ACHN (cell line): Measurements from ENCODE around the gene NOTUM.

Experiments used
- DNase-seq: peaks from one replicate; pipeline ENCODE4 v3.0.0-alpha.2; 2015
- in situ Hi-C: cut with HindIII; loops from 2 replicates; pipeline ENCODE4 v1.10.0; 2017; ENCODE audit warnings: low sequenced_read_pairs, low pct_ligation_motif_present, low pct_unique_long_range_greater_than_20kb

NOTUM gene

DNA sequence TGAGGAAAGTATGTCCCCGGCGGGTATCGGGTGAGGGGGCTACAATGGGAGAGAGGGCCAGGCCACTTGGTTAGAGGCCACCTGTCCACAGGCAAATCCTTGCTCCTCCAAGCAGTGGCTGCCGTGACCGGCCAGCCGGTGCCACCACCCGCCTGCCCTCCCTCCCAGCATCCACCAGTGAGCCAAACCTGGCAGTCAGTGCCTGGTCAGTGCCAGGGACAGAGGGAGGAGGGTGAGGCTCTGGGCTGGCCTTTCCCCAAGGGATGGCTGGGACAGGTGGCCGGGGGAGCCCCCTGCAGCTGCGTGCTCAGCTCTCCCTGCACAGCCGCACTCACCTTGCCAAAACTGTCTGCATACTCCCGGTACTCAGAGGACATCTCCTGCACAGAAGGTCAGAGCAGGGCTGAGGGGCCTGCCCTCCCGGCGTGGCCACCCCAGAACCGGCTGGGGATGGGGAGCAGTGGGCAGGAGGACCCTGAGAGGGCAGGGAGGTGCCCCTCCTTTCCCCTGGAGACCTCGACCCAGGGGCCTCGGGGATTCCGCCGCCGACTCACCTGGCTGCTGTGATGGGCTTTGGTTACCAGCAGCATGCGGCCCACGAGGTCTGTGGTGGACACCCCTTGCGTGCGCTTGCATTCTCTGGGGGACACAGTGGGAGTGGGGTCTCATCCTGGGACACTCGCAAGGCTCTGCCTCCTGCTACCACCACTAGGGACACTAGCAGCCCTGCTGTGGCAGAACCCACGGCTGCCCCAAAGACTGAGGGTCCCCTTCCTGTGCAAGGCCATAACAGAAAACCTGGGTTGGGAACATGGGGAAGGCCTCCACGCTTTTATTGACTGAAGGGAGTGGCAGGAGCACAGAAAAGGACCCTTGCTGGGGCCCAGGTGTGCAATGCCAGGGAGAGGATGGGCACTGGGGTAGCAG is 53.5 kb downstream of the NOTUM start:
- no peak for DNase-seq
- in situ Hi-C loops = no loop called here

DNA sequence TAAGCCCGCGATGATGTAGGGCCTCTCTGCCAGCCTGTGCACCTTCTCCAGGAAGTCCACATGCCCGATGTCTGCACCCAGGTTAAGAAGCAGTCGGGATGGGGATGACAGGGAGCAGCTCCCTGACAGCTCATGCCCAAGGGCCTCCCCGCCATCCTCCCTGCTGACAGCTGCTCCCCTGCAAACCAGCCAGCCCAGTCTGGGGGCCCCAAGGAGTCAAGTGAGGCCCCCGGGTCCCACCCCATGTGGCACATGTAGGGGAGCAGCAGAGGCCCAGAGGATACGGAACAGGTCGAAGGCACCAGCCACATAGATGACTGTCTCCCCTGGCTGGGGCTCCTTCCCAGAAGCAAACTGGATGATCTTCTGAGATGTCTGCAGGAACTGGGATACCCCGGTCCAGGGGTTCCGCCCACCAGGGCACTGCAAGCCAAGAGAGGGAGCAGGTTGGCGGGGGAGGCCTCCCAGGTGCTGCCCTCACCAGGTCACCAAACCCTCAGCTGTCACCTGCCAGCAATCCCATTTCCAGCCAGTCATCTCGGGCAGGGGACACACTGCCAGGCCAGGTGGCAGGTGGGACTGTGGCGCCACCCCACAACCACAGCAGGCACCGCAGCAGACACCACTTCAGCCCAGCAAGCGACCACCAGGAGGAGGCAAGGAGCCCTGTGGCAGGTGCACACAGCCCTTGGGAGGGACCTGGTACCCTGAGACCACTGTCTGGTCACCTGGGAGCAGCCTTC is 54.3 kb downstream of the NOTUM start:
- in situ Hi-C loops = no loop called here
- DNase-seq = no peak

DNA sequence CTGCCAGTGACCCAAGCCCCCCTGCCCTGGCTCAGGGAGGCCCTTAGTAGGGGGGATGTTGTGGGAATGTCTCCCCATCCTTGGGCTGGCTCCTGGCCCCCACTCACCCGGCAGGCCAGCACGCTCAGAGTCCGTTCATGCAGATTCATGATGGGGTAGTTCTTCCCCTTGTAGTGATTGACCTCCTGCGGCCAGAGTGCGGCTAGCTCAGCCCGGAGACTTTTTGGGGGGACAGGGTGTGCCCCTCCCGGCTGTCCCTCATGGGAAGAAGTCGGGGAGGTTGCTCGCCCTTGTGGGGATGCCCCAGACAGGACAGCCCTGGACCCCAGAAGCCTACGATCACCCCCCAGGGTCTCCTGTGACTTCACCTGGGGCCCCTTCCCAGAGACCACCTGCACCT is 55.0 kb downstream of the NOTUM start:
- in situ Hi-C loops = no loop called here
- no peak for DNase-seq

DNA sequence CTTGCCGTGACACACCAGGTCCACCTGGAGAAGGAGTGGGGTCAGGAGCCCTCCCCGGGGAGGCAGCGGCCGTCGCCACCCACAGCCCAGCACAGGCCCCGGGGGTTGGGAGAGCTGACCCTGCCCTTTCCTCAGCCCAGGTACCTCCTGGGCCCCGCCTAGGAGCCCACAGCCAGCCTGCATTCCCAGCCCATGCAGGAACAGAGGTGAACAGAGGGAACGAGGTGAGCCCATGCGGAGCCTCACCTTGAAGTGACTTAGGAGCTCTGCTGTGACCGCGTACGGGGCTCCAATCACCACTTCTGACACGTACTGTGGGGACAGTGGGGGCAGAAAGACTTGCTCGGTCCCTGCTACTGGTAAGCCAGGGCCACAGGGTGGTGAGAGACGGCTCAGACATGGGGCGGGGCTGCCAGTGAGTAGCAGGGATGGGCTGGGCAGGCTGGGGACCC is 55.5 kb downstream of the NOTUM start:
- in situ Hi-C loops = no loop called here
- no peak for DNase-seq

DNA sequence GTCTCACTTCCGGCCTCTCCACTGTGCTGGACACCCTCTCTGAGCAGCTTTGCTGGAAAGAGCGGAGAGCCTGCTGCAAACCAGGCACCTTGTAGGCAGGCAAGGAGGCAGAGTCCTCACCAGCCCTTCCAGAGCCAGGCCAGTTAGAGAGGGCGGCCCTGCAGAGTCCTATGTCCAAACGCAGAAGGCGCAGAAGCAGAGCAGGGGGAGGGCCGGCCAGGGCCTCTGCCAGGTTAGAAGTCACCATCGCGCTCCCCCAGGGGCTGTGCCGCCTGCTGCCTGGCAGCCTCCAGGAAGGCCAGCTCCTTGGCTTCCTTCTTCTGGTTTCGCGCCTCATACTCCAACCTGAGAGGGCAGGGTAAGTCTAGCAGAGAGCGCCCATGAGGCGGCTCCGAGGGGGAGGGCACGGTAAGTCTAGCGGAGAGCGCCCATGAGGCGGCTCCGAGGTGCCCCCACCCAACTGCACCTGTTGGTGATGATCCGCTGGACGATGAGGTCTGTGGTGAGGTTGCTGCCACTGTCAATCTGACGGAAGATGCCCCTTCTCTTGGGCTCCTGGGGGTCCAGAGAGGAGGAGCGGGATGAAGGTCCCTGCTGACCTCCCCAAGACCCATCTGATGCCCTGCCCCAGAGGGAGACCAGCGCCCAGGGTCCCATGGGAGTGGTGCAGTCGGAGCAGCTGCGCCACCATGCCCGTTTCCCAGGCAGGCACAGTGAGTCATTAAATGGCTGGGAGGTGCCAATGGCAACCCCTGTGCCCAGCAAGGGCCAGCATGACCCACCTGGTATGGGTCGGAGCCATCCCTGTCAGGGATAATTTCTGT is 56.2 kb downstream of the NOTUM start:
- DNase-seq = no peak
- in situ Hi-C loops = no loop called here

DNA sequence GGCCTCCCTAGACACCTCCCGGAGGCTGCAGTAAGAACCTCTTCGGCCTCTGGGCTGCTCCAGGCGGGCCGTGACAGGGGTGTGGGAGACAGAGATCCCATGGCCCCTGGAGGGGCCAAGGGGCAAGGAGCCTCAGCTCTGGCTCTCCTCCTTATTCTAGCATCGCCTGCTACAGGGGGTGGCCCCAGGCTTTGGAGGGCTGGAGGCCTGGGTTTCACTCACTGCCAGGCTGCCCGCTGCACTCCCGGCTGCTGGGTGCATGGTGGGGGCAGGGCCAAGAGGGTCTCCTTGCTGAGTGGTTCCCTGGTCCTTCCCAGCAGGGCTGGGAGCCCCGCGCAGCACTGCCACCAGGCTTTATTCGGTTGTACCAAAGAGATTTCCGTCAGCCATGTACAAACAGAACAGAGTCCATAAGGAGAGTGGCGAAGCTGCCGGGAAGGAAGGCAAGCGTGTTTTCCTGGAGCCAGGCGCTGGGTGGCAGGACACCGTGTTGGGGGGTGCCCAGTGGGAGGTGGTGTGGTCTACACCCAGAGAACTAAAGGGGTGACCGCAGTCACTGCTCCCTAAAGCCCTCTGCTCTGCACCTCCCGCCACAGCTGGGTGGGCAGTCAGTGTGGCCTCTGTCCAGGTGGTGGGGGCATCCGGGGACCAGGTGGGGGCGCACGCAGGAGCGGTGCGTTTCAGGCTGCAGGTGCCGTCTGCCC is 56.9 kb downstream of the NOTUM start:
- in situ Hi-C loops = no loop called here
- DNase-seq = no peak

DNA sequence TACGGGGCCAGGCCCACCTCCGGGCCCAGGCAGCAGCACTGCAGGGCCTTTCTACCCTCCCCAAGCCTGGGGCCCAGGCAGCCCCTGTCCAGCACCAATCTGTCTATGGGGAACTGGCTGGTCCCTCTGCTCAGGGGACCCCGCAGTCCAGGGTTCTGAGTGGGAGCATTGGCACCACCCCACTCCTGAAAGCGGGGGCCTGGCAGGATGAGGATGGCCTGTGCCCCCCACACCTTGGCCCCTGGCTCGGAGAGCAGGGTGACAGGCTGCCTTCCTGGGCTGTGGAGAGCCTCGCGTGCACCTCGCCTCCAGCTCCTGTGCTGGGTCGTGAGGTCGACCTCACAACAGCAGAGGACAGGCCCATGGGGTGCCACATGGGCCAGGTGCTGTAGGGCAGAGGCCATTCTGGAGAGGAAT is 57.6 kb downstream of the NOTUM start:
- DNase-seq = no peak
- in situ Hi-C loops = no loop called here

DNA sequence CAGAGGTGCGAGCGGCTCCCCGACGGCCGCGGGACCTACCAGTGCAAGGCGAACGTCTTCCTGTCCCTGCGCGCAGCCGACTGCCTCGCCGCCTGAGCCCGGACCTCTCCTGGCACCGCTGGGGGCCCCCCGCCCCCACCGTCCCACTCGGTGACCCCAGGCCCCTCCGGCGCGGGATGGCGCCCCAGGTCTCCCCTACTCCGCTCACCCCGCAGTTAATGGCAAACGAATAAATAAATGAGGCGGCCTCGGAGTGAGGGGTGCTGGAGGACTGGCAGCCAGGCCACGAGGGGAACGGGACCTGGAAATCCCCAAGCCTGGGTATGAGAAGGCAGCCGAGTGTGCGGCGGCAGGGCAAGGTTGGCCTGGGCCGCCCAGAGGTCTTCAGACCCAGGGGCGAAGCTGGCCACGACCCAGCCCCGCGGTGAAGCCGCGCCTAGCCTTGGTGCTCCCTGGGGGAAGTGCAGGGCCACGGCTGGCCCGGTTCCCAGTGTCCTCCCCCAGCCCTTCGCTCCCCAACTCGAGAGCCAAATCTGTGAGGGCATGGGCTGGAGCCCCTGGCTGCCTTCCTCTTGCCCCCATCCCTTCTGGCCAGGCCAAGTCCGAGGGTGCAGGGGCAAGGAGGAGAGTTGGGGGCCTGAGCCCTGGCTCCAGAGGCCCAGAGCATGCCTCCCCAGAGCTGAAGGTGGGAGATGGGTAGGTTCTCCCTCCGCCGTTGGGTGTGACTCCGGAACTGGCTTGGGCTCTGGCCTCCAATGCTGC is 58.2 kb downstream of the NOTUM start:
- in situ Hi-C loops = no loop called here

More for the DNA sequence above, 58.2 kb downstream of the NOTUM start:
- DNase-seq = no peak
